DMS79 (cell line): ENCODE data around the gene SLC15A4.

Experiments used
- DNase-seq: peaks from one replicate; lab custom pipeline; 2025; lab: John Stamatoyannopoulos, UW

The SLC15A4 gene

GRCh38 chr12:128794661-128795529, 28.9 kb downstream of the SLC15A4 start:
- no peak for DNase-seq

- DNase-seq = no peak
These were observed 30.1 kb downstream of the SLC15A4 start for GRCh38 chr12:128793701-128794100.

- DNase-seq = no peak
These were observed 30.9 kb downstream of the SLC15A4 start for GRCh38 chr12:128792881-128793280.

GRCh38 chr12:128792398-128792797, 31.4 kb downstream of the SLC15A4 start:
- DNase-seq = no peak

DNA sequence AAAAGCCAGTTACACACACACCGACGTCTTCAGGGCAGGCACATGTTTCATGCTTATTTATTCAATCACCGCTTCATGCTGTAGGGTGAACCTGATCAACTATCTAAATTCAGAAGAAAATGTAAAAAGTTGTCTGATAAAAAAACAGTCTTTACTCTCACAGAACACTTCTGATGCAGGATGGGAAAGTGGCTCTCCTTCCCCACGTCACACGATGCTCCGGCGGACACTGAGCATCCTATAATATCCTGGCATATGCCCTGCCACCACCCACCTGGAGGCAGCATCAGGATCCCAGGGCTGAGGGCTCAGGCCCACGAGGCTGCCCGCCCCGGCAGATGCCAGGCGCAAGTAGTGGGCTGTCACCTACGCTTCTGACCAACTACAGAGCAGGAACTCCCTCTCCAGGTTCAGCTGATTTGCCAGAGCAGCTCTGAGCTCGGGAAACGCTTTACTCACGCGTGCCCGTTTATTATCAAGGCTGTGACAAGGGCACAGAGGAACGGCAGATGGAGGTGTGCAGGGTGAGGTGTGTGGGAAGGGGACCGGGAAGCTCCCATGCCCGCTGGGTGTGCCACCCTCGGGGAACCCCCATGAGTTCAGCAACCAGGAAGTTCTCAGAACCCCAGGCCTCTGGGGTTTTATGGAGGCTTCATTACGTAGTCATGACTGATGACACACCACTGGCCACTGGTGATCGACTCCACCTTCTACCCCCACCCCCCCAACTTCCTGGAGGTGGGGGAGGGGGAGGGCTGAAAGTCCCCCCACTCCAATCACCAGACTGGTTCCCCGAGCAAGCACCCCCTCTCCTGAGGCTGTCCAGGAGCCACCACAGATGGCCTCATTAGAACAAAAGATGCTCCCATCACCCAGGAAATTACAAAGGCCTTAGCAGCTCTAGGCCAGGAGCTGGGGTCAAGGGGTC, 32.1 kb downstream of the SLC15A4 start:
- DNase-seq = no peak

DNA sequence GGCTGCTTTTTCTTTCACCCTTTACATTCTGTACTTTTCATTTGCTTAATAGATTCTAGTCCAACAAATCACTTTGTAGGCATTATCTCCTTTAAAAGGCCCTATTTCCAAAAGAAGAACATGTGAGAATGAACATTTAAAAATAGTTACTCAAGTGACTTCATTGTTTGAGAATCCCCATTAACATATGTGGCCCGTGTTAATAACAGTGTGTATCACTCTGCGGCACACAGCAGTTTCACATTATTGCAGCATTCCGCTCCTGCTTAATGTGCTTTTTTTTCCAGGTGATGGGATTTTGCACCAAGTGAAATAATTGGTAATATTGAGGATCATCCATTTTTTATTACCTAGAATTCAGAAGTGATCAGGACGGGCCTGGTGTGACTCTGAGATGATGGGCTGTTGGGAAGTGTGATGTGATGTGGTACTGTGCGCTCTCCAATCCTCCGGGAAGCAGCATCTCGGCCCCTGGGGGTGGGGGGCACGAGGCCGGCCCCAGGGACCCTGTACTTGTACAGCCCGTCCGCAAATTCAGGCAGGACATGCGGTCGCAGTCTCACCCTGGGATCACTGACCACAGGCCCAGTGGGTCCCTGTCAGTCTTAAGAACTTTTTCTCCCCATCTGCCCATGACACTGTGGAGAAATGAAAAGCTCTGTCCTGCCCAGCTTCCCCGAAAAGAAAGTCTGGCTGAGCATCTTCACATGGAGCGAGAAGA, 32.9 kb downstream of the SLC15A4 start:
- no peak for DNase-seq

DNA sequence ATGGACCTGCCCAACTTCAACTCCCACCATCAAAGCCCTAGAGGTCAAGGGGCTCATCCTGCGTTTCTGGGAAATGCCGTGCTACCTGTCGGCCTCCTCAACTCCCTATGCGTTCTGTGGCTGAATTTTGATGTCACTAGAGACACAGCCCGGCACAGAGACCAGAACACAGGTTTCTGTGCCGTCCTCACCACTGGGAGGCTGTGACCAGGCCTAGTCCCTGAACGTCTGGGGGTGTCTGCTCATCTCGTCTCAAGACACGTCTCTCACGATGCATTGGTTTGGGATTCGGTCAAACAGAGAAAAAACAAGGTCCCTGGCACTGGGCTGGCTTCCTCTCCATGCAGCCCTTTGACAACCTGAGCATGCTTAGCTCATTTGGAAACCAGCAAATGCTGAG, 33.5 kb downstream of the SLC15A4 start:
- no peak for DNase-seq

DNA sequence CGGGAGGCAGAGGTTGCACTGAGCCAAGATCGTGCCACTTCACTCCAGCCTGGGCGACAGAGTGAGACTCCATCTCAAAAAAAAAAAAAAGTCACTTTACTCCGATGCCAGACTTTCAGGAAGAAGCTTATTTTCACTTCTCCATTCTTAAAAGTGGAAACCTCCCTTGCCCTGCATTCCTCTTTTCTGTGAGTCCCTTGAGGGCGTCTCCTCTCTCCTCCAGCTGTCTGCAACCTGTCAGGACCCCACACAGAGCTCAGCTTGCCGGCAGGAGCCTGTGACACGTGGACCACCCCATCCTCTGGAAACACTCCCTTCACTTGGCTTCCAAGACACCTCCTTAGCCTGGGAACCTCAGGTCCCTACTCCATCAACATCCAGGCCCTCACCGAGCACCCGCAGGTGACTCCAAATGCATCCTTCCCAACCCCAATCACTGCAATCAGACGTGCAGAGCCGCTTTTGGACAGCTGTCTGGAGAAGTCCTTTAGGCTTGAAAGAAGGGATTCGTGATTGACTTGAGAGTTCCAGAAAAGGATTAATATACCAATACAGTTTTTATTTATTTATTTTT, 34.3 kb downstream of the SLC15A4 start:
- no peak for DNase-seq

DNA sequence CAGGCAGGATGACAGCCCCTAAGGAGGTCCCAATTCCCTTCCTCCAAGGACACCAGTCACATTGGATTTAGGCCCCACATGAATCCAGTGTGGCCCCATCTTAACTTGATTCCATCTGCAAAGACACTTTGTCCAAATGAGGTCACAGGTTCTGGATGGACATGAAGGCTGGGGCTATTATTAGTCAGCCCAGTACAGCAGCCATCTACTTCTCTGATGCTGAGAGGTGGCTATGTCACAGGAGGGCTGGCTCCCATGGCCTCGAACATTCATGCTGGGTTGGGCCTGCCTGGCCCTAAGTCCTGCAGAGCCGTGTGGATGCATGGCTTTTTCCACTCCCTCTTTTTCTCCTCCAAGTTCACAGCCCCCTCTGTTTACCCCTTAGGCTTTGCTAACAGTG, 35.9 kb downstream of the SLC15A4 start:
- no peak for DNase-seq

DNA sequence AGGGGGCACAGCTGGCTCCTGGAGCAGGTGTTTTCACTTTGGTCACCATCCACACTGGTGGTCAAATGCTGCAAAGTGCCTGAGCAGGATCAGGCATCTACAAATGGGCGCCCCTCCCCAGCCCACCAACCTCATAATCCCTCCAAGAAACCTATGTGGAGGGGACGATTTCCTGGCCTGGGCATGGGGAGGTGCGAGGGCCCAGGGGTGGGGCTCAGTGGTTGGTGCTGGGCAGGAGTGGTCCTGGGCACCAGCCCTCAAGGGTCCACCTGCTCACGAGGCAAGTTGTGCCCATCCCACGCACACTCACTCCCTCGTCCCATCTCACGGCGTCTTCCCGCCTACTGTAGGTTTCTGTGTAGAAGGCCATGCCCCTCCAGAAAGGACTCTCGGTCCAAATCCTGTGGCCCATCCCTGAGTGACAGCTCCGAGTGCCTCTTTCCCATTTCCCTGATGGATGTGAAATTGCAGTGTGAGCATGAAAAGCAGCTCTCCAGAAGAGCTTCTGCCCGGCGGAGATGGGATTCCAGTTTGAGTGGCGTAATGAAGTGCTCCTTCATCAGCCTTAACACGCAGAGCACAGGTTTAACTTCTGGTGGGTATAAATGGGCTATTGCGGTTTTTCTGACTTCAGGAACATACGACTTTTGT, 36.9 kb downstream of the SLC15A4 start:
- DNase-seq = no peak

DNA sequence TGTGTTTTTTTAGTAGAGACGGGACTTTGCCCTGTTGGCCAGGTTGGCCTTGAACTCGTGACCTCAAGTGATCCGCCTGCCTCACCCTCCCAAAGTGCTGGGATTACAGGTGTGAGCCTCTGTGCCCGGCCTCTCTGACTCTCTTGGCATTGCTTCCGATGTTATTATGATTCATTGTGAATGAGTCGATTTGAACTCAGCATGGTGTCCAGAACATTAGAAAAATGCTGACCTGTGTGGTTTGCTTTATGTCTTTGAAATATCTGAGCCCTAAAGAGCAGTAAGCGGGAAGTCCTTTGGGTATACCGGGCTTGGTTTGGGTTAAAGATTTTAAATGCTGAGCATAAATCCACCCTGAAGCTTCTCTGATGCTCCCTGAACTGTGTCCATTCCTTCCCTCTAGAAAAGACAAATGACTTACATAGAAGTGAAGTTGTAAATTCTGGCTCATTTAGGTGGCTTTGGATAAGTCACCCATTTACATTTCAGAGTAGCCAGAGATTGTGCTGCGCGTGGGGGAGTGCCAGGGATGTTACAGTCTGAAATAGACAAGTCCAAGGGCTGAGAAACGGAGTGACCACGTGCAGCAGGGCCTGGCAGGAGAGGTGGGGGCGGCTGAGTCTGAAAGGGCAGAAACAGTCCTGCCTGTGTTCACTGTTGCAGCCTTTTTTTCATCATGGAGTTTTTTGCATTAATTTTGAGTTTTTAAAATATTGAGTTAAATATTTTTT, 39.6 kb downstream of the SLC15A4 start:
- DNase-seq = no peak

DNA sequence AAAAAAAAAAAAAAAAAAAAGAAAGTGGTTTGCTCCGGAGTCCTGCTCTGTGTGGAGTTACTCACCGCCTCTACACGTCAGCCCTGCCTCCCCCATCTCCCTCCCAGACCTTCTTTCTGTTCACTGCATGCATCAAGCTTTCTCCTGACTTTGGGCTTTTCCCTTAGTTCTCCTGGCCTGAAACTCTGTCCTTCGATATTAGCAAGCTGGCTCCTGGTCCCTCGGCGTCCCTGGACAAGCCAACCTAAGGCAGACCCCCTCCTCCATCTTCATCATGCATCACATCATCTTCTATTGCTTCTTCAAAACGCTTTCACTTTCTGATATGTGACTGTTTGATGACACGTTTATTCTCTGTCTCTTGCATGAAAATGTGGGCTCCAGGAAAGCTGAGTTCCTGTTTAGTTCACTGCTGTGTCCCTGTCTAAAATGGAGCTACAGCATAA, 40.6 kb downstream of the SLC15A4 start:
- no peak for DNase-seq

DNA sequence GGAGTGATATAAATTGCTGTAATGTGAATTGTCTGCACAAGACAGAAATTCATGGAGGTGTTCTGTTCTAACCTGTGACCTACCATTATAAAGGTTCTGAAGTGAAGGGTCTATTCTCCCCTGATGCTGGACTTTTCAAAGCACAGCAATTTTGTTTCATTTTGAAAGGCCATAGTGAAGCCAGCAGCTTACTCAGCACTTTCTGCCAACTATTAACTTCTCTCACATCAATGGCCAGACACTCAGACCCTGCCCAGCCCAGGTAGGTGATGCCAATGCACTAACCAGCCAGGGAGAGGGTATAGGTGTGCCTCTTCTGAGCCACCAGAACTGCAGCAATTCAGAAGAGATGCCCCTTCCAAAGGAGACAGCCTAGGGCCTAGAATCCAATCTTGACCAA, 43.9 kb downstream of the SLC15A4 start:
- DNase-seq = no peak

GRCh38 chr12:128772249-128772648, 51.5 kb downstream of the SLC15A4 start:
- no peak for DNase-seq

DNA sequence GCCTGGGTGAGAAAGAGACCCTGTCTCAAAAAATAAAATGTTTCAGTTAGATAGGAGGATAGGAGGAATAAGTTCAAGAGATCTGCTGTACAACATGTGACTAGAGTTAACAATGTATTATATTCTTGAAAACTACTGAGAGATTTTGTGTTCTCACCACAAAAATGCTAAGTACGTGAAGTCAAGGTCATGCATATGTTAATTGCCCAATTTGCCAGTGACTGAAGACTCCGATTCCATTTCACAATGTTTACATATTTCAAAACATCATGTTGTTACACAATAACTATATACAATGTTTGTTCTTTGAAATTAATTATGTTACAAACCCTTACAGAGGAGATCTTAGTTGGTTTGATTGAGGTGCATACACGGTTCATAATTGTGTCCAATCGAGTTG, 52.1 kb downstream of the SLC15A4 start:
- DNase-seq = no peak

- no peak for DNase-seq
These were observed 56.2 kb downstream of the SLC15A4 start for GRCh38 chr12:128767518-128767917.

- DNase-seq = no peak
These were observed 56.8 kb downstream of the SLC15A4 start for GRCh38 chr12:128766738-128767501.

- no peak for DNase-seq
These were observed 60.4 kb downstream of the SLC15A4 start for GRCh38 chr12:128763395-128763794.

GRCh38 chr12:128761379-128761790, 62.4 kb downstream of the SLC15A4 start:
- no peak for DNase-seq

- no peak for DNase-seq
These were observed 68.2 kb downstream of the SLC15A4 start for GRCh38 chr12:128755566-128755965.
